Uterus (tissue), 2 donors: Measurements from ENCODE around the gene KCNN2.

Experiments used
- POLR2A ChIP-seq, 2 donors: fragments of 450-650 bp; IDR thresholded peaks; one replicate each; pipeline ENCODE4 v1.6.1; 2016; ENCODE audit warnings: antibody characterized with exemption in 2 of 2, mild to moderate bottlenecking in 1 of 2, moderate library complexity in 1 of 2
- TF ChIP-seq, protein P1 (sequence below), 4 experiments: fragments of 200-600 bp in 2 of 4; fragments of 450-650 bp in 2 of 4; sonication (generic) in 2 of 4; IDR thresholded peaks; one replicate each; pipeline ENCODE4 v1.5.1; 2016 to 2019; ENCODE audit warnings: antibody characterized with exemption in 4 of 4, mild to moderate bottlenecking in 2 of 4, moderate library complexity in 1 of 4

DNA sequence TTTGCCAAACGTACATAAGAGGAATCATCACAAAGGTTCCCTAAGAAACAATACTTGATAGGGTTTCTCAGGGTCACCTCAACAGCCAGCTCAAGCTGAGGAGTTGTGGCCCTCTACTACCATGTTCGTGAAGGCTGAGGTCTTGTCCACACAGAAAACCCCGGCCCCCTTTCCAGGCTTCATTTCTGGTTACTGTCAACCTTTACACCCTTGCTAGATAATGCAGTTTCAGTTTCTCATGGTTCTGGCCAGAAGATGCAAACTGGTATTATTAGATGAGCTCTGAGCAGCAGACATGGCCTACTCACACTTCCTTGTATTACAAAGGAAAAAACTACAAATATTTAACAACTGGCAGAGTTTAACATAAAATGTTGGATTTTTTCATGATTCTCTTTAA is 22.8 kb upstream of the KCNN2 start:
- no peak for TF ChIP-seq POLR2A (IDR thresholded peaks at IDR 0.05)
- TF ChIP-seq, protein P1, sequence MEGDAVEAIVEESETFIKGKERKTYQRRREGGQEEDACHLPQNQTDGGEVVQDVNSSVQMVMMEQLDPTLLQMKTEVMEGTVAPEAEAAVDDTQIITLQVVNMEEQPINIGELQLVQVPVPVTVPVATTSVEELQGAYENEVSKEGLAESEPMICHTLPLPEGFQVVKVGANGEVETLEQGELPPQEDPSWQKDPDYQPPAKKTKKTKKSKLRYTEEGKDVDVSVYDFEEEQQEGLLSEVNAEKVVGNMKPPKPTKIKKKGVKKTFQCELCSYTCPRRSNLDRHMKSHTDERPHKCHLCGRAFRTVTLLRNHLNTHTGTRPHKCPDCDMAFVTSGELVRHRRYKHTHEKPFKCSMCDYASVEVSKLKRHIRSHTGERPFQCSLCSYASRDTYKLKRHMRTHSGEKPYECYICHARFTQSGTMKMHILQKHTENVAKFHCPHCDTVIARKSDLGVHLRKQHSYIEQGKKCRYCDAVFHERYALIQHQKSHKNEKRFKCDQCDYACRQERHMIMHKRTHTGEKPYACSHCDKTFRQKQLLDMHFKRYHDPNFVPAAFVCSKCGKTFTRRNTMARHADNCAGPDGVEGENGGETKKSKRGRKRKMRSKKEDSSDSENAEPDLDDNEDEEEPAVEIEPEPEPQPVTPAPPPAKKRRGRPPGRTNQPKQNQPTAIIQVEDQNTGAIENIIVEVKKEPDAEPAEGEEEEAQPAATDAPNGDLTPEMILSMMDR (IDR thresholded peaks at IDR 0.05) = no peak
